ENCODE data around the gene ABRACL. TPM values are rescaled to one million over a fixed set of nuclear protein-coding genes. Genes with fewer than 3 reads are reported as not detected.

Gene ABRACL
- total RNA-seq, 1 experiment from 2014 or later = 123 TPM

GRCh38 chr6:139003751-139004150 is 24.8 kb upstream of the ABRACL start:
- Mint-ChIP-seq H3K9me3 (no peaks in the 10 kb centered on the region), H3K27me3 (ENCODE audit: low read depth) (no peaks in the 10 kb centered on the region)
- no peak for TF ChIP-seq CTCF (conservative IDR thresholded peaks at IDR 0.05)

More at GRCh38 chr6:139003751-139004150, 24.8 kb upstream of the ABRACL start:
- H4K5ac ChIP-seq (ENCODE audit: insufficient read length, low read depth, low read length) = no peak overlapping the region
- H3T11ph ChIP-seq (ENCODE audit: low read length) = no peak overlapping the region
- H4K8ac ChIP-seq (replicated peaks; ENCODE audit: insufficient read length, low read depth, low read length) = no peak overlapping the region
- H3K9ac ChIP-seq (ENCODE audit: extremely low read depth, insufficient read length, low read length) = no peak overlapping the region
- no peaks in the 10 kb centered on the region; the same call in 1 of the 2 replicates for H3K4me1 ChIP-seq (ENCODE audit: insufficient read depth, low read length)
- no peaks in the 10 kb centered on the region for H3K79me2 ChIP-seq (ENCODE audit: insufficient read depth, low read length)
- no peak overlapping the region for H2BK5ac ChIP-seq (ENCODE audit: insufficient read length, low read length)
- H4K91ac ChIP-seq (ENCODE audit: insufficient read length, low read depth, low read length) = no peak overlapping the region
- no peaks in the 10 kb centered on the region for H3K4me1 Mint-ChIP-seq
- H3K27ac ChIP-seq (ENCODE audit: insufficient read length, low read depth, low read length) = no peak overlapping the region
- H3K18ac ChIP-seq (ENCODE audit: insufficient read length, low read depth, low read length) = no peak overlapping the region
- H2AK5ac ChIP-seq (ENCODE audit: insufficient read length, low read length) = no peak overlapping the region
- H3K9me3 ChIP-seq (ENCODE audit: control insufficient read depth, low read depth, low read length) = no peaks in the 10 kb centered on the region
- H2BK20ac ChIP-seq (ENCODE audit: low read depth, low read length, poor library complexity, severe bottlenecking) = no peak overlapping the region
- no peak overlapping the region for H3K23ac ChIP-seq (ENCODE audit: insufficient read length, low read depth, low read length)
- H3K4me3 Mint-ChIP-seq = no peak overlapping the region
- no peak overlapping the region for H3K56ac ChIP-seq (ENCODE audit: insufficient read length, low read depth, low read length)
- no peak overlapping the region for H2BK12ac ChIP-seq (ENCODE audit: insufficient read length, low read depth, low read length)
- H3K4me2 ChIP-seq (ENCODE audit: insufficient read depth, insufficient read length, low read length) = no peak overlapping the region
- no peak for DNase-seq
- no peaks in the 10 kb centered on the region; a peak in 1 of 7 replicates for H3K36me3 Mint-ChIP-seq (ENCODE audit: insufficient read depth in 1 of 3, low read depth in 3 of 3)
- no peaks in the 10 kb centered on the region for H3K23me2 ChIP-seq (ENCODE audit: insufficient read length, low read depth, low read length, poor library complexity, severe bottlenecking)
- H2BK120ac ChIP-seq (ENCODE audit: low read depth, low read length, poor library complexity, severe bottlenecking) = no peak overlapping the region
- no peaks in the 10 kb centered on the region for H4K20me1 ChIP-seq (ENCODE audit: control insufficient read depth, insufficient read depth, insufficient read length)
- H3K4ac ChIP-seq (ENCODE audit: low read depth, low read length) = no peak overlapping the region
- H3K14ac ChIP-seq (ENCODE audit: insufficient read depth, low read length) = no peak overlapping the region
- H3K27ac Mint-ChIP-seq = no peak overlapping the region
- no peak overlapping the region for H2BK15ac ChIP-seq (ENCODE audit: low read depth, low read length)
- H3K27me3 ChIP-seq (ENCODE audit: insufficient read depth, low read length) = no peaks in the 10 kb centered on the region
- no peak overlapping the region for H2AFZ ChIP-seq (ENCODE audit: low read length)
- no peaks in the 10 kb centered on the region for H3K79me1 ChIP-seq (ENCODE audit: insufficient read depth, low read depth, low read length, poor library complexity, severe bottlenecking)
